A549 (cell line): ENCODE results near the gene CIRBP. TPM values are rescaled to one million over a fixed set of nuclear protein-coding genes. Genes with fewer than 3 reads are reported as not detected.

Source experiments
- ATAC-seq, 2 experiments: fragments of 200-7000 bp in 1 of 2; fragments of >200 bp in 1 of 2; cut with Nextera tagmentation in 1 of 2; cut with Tn5 transposase in 1 of 2; 3 replicates each; pipeline versions ENCODE4 v1.8.0 to v1.9.1; 2018 to 2020; ENCODE audit warnings: mild to moderate bottlenecking in 1 of 2, moderate library complexity in 1 of 2
- CTCF ChIA-PET: fragments of 300-600 bp; sonication (Branson Sonifier 250); formaldehyde crosslinking; extraction: SDS; loops from one replicate; lab custom pipeline; 2021; ENCODE audit warnings: antibody characterized with exemption, inconsistent platforms; lab: Yijun Ruan, JAX
- POLR2A ChIA-PET: fragments of 350-600 bp; formaldehyde crosslinking; extraction: SDS; loops from one replicate; lab custom pipeline; 2021; ENCODE audit warnings: antibody characterized with exemption, inconsistent platforms; lab: Yijun Ruan, JAX
- DNase-seq, 2 experiments: peaks; one replicate each; pipeline versions ENCODE4 v3.0.0 to v3.0.0-alpha.2; 2011 to 2016; ENCODE audit warnings: low read depth in 1 of 2, low spot score in 1 of 2
- FAIRE-seq: peaks from 2 replicates; lab custom pipeline; 2011; peaks lifted over from hg19 to GRCh38; lab: Jason Lieb, UNC
- H3K27ac ChIP-seq, 2 experiments: fragments of >200 bp; sonication (Bioruptor Twin); formaldehyde crosslinking; 3 replicates each; pipeline ENCODE4 v1.5.1; 2016 to 2017
- H3K4me1 ChIP-seq: fragments of >200 bp; sonication (Bioruptor Twin); formaldehyde crosslinking; 3 replicates; pipeline ENCODE4 v1.6.1; 2016
- H3K4me2 ChIP-seq: fragments of >200 bp; sonication (Bioruptor Twin); formaldehyde crosslinking; 3 replicates; pipeline ENCODE4 v1.6.1; 2016
- H3K4me3 ChIP-seq: fragments of >200 bp; sonication (Bioruptor Twin); formaldehyde crosslinking; 3 replicates; pipeline ENCODE4 v1.5.1; 2016
- H3K9me3 ChIP-seq: fragments of >200 bp; sonication (Bioruptor Twin); formaldehyde crosslinking; 3 replicates; pipeline ENCODE4 v1.6.1; 2016
- BHLHE40 ChIP-seq: IDR thresholded peaks from 2 replicates; pipeline ENCODE4 v1.6.1; 2012; ENCODE audit warnings: low read depth, low read length, inconsistent platforms
- CBX2 ChIP-seq: fragments of 200-600 bp; sonication (generic); IDR thresholded peaks from 2 replicates; pipeline ENCODE4 v1.6.1; 2016; ENCODE audit warnings: low read depth, mild to moderate bottlenecking, borderline replicate concordance
- CEBPB ChIP-seq, 2 experiments: fragments of >200 bp in 1 of 2; sonication (Bioruptor Twin) in 1 of 2; formaldehyde crosslinking in 1 of 2; IDR thresholded peaks; 2 replicates each; pipeline ENCODE4 v1.6.1; 2012 to 2016
- FOSL2 ChIP-seq, 2 experiments: fragments of 450-650 bp in 1 of 2; fragments of >200 bp in 1 of 2; sonication (Bioruptor Twin) in 1 of 2; formaldehyde crosslinking; IDR thresholded peaks; 2 replicates each; pipeline versions ENCODE4 v1.5.0 to v1.6.1; 2016 to 2020; ENCODE audit warnings: mild to moderate bottlenecking in 1 of 2, moderate library complexity in 1 of 2
- HOXB13 ChIP-seq: fragments of 250-450 bp; sonication (Bioruptor Pico); IDR thresholded peaks from 2 replicates; pipeline ENCODE4 v1.5.0; 2020; ENCODE audit warnings: low read depth, mild to moderate bottlenecking, moderate library complexity
- JUN ChIP-seq, 2 experiments: fragments of >200 bp; sonication (Bioruptor Twin); formaldehyde crosslinking; IDR thresholded peaks; 2 replicates in 1 of 2; 3 replicates in 1 of 2; pipeline ENCODE4 v1.6.1; 2016 to 2017
- POLR2A ChIP-seq: IDR thresholded peaks from 2 replicates; pipeline ENCODE4 v1.6.1; 2012; ENCODE audit warnings: mild to moderate bottlenecking, low read length
- RAD21 ChIP-seq, 2 experiments: fragments of >200 bp in 1 of 2; sonication (Bioruptor Twin) in 1 of 2; formaldehyde crosslinking in 1 of 2; IDR thresholded peaks in 1 of 2; conservative IDR thresholded peaks in 1 of 2; 2 replicates in 1 of 2; 3 replicates in 1 of 2; pipeline ENCODE4 v1.6.1; 2012 to 2018; ENCODE audit warnings: inconsistent platforms in 1 of 2
- SMC3 ChIP-seq: fragments of >200 bp; sonication (Bioruptor Twin); formaldehyde crosslinking; IDR thresholded peaks from 3 replicates; pipeline ENCODE4 v1.6.1; 2018; ENCODE audit warnings: inconsistent platforms
- WGBS: methylation state at CpG from one replicate; pipeline ENCODE4 v1.1.6; 2017; ENCODE audit errors: missing lambda C conversion rate; 5-methylcytosine and 5-hydroxymethylcytosine counted together
- polyA plus RNA-seq, 4 experiments: library from polyadenylated mRNA; depleted of rRNA in 3 of 4; stranded (reverse); fragments of >200 nt; fragmentation: RNase III in 1 of 4; extraction: RNeasy Plus Mini Kit Qiagen cat#74134 plus additional on column Dnase treatment in 1 of 4; gene quantifications; 2 replicates in 3 of 4; 3 replicates in 1 of 4; pipeline ENCODE4 v1.2.3, GENCODE V29; 2011 to 2017
- TF ChIP-seq, protein P1 (sequence below): IDR thresholded peaks from 2 replicates; pipeline ENCODE4 v1.6.1; 2012; ENCODE audit warnings: low read depth, borderline replicate concordance
- TF ChIP-seq, protein P2 (sequence below): IDR thresholded peaks from 2 replicates; pipeline ENCODE4 v1.6.1; 2012
- TF ChIP-seq, protein P3 (sequence below): fragments of >200 bp; sonication (Bioruptor Twin); formaldehyde crosslinking; IDR thresholded peaks from 2 replicates; pipeline ENCODE4 v1.6.1; 2016
- TF ChIP-seq, protein P4 (sequence below): fragments of >200 bp; sonication (Bioruptor Twin); formaldehyde crosslinking; IDR thresholded peaks from 3 replicates; pipeline ENCODE4 v1.5.1; 2016

CIRBP gene
- polyA plus RNA-seq, 2 of the 4 experiments (the other 2 are of a cell fraction) = 151 to 178 TPM

DNA sequence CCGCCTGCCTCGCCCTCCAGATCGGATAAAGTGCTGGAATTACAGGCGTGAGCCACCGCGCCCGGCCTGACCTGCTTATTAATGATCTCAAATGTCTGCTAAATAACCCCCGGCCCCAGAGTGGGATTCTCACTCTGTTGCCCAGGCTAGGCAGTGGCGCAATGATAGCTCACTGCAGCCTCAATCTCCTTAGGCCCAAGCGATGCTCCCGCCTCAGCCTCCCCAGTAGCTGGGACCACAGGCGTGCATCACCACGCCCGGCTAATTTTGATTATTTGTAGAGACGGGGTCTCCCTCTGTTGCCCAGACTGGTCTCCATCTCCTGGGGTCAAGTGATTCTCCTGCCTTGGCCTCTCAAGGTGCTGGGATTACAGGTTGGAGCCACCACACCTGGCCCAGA lies 28.2 kb upstream of the CIRBP start:
- WGBS = 84% methylated on average over 14 of the region's 15 CpGs
- peak overlapping the region; percentile 89 to 100; a peak in 5 of 6 replicates for H3K27ac ChIP-seq
- H3K4me2 ChIP-seq = peak overlapping the region; percentile 98
- ATAC-seq (no peak), FAIRE-seq (no peak), DNase-seq (no peak)
- TF ChIP-seq HOXB13 (CRISPR knock-in tag) = no peak
- TF ChIP-seq, protein P1, sequence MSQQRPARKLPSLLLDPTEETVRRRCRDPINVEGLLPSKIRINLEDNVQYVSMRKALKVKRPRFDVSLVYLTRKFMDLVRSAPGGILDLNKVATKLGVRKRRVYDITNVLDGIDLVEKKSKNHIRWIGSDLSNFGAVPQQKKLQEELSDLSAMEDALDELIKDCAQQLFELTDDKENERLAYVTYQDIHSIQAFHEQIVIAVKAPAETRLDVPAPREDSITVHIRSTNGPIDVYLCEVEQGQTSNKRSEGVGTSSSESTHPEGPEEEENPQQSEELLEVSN = 0 out of 2 replicates have a peak, but pooled peaks have one; percentile 2
- POLR2A ChIA-PET = interaction anchor here (0.8 to 1.8 kb wide), 2 partner anchors 28 to 257 kb away, joined by 7 read pairs; partner anchors contain the start of genes CIRBP and WDR18
- CTCF ChIA-PET = interaction anchor here (0.6 to 7.5 kb wide), 16 partner anchors 11 to 582 kb away, joined by 3 to 500 read pairs (median 4); partner anchors contain the start of gene CIRBP
- H3K4me3 ChIP-seq = peak overlapping the region; percentile 77; the same call in 1 of the 3 replicates
- no peaks in the 10 kb centered on the region for H3K9me3 ChIP-seq
- peaks cover 49% of the 10 kb centered on the region for H3K4me1 ChIP-seq

DNA sequence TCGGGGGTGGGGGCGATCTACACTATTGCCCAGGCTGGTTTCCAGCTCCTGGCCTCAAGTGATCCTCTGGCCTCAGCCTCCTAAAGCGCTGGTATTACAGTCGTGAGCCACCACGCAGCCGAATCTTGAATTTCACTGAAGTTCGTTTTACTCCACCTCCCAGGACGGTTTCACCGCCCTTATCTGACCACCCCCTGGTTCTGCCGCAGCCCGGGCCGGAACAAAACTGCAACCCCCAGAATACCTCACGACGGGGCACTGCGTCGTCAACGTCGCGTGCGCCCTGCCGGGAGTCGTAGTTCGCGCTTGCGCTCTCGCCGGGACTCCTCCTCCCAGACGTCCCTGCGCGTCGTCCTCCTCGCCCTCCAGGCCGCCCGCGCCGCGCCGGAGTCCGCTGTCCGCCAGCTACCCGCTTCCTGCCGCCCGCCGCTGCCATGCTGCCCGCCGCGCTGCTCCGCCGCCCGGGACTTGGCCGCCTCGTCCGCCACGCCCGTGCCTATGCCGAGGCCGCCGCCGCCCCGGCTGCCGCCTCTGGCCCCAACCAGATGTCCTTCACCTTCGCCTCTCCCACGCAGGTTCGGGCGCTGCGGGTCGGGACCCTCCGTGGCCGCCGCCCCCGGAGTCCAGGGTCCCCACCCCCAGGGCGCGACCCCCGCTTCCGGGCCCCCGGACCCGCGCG lies 27.6 kb upstream of the CIRBP start, which contains the start of gene ATP5F1D:
Gene ATP5F1D, plus strand, starts transcription at position 335 of the 679 bp plus-strand sequence. Its CDS starts 100 bp downstream, at position 435.
- 2% methylated on average over 10 of the region's 79 CpGs for WGBS
- CTCF ChIA-PET = interaction anchor here (0.6 to 7.5 kb wide), 13 partner anchors 11 to 582 kb away, joined by 3 to 500 read pairs (median 4); partner anchors contain the start of gene CIRBP
- FAIRE-seq = no peak
- peak within 1 kb of the TSS; percentile 98 for H3K4me2 ChIP-seq
- peak; percentile 51 to 66 for ATAC-seq
- DNase-seq = peak; percentile 83 to 94
- H3K9me3 ChIP-seq = no peaks in the 10 kb centered on the region
- TF ChIP-seq FOSL2 (IDR thresholded peaks at IDR 0.05) = no peak
- no peak for TF ChIP-seq FOSL2 (CRISPR knock-in tag; IDR thresholded peaks at IDR 0.05)
- TF ChIP-seq, protein P2, sequence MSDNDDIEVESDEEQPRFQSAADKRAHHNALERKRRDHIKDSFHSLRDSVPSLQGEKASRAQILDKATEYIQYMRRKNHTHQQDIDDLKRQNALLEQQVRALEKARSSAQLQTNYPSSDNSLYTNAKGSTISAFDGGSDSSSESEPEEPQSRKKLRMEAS = peak; percentile 35; the same call in 1 of the 2 replicates
- TF ChIP-seq JUN (IDR thresholded peaks at IDR 0.05) = peak in 1 of 2 experiments; percentile 48; a peak in 1 of 5 replicates
- no peak for TF ChIP-seq RAD21 (conservative IDR thresholded peaks at IDR 0.05 in 1 of 2, IDR thresholded peaks at IDR 0.05 in 1 of 2)
- 0 out of 2 replicates have a peak, but pooled peaks have one; percentile 36 for TF ChIP-seq BHLHE40
- no peak for TF ChIP-seq CBX2
- TF ChIP-seq POLR2A = peak; percentile 71
- TF ChIP-seq, protein P1 = 0 out of 2 replicates have a peak, but pooled peaks have one; percentile 1
- POLR2A ChIA-PET = interaction anchor here (1.8 kb wide), 1 partner anchor 28 kb away, joined by 7 read pairs; the partner anchor contains the start of gene CIRBP
- peaks cover 49% of the 10 kb centered on the region for H3K4me1 ChIP-seq
- peak within 1 kb of the TSS; percentile 89 to 100 for H3K27ac ChIP-seq
- H3K4me3 ChIP-seq = peak within 1 kb of the TSS; percentile 77

DNA sequence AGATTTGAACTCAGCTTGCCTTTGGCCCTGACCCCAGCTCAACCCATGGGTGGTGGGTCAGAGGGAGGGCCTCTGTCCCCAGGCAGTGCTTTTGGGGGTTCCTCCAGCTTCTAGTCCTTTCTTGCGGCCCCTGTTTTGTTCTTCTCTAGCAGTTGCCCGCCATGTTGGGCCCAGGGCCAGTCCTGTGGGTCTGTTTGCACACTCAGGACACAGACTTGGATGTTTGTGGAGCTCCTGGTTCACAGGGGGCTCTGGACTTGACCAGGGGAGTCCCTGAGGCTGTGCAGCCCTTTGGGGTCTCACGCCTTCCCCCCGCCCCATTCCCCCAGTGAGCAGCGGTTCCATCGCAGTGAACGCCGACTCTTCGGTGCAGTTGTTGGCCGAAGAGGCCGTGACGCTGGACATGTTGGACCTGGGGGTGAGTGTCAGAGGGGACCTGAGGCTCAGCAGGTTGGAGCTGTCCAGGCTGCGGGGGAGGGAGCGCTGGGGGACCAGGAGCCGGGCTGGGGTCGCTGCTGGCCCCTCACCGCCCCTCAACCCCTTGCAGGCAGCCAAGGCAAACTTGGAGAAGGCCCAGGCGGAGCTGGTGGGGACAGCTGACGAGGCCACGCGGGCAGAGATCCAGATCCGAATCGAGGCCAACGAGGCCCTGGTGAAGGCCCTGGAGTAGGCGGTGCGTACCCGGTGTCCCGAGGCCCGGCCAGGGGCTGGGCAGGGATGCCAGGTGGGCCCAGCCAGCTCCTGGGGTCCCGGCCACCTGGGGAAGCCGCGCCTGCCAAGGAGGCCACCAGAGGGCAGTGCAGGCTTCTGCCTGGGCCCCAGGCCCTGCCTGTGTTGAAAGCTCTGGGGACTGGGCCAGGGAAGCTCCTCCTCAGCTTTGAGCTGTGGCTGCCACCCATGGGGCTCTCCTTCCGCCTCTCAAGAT lies 25.1 kb upstream of the CIRBP start:
- Histone ChIP-seq H3K4me3 (peak overlapping the region; percentile 31; the same call in 2 of the 3 replicates), H3K27ac (peak overlapping the region; percentile 76 to 91), H3K4me1 (peaks cover 61% of the 10 kb centered on the region), H3K9me3 (no peaks in the 10 kb centered on the region), H3K4me2 (peak overlapping the region; percentile 86)
- DNase-seq (peak; percentile 79 to 84), FAIRE-seq (no peak), ATAC-seq (peak; percentile 33 to 70)
- ChIA-PET POLR2A (interaction anchor here (0.6 to 4.5 kb wide), 7 partner anchors 9 to 611 kb away, joined by 3 to 98 read pairs (median 9); partner anchors contain the start of genes CIRBP and FAM174C), CTCF (interaction anchor here (0.6 to 7.5 kb wide), 24 partner anchors 12 to 460 kb away, joined by 3 to 500 read pairs (median 5); partner anchors contain the start of genes ARHGAP45, CIRBP, FAM174C and POLR2E)
- TF ChIP-seq, protein P3, sequence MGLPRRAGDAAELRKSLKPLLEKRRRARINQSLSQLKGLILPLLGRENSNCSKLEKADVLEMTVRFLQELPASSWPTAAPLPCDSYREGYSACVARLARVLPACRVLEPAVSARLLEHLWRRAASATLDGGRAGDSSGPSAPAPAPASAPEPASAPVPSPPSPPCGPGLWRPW = no peak
- TF ChIP-seq SMC3 (peak; percentile 68), RAD21 (conservative IDR thresholded peaks at IDR 0.05 in 1 of 2, IDR thresholded peaks at IDR 0.05 in 1 of 2) (peak; percentile 73 to 87), CEBPB (IDR thresholded peaks at IDR 0.05) (0 out of 4 replicates have a peak, but pooled peaks of 1 of the 2 experiments have one; percentile 12), JUN (IDR thresholded peaks at IDR 0.05) (0 out of 5 replicates have a peak, but pooled peaks of 1 of the 2 experiments have one; percentile 5)
- TF ChIP-seq, protein P2 = no peak
- TF ChIP-seq, protein P4, sequence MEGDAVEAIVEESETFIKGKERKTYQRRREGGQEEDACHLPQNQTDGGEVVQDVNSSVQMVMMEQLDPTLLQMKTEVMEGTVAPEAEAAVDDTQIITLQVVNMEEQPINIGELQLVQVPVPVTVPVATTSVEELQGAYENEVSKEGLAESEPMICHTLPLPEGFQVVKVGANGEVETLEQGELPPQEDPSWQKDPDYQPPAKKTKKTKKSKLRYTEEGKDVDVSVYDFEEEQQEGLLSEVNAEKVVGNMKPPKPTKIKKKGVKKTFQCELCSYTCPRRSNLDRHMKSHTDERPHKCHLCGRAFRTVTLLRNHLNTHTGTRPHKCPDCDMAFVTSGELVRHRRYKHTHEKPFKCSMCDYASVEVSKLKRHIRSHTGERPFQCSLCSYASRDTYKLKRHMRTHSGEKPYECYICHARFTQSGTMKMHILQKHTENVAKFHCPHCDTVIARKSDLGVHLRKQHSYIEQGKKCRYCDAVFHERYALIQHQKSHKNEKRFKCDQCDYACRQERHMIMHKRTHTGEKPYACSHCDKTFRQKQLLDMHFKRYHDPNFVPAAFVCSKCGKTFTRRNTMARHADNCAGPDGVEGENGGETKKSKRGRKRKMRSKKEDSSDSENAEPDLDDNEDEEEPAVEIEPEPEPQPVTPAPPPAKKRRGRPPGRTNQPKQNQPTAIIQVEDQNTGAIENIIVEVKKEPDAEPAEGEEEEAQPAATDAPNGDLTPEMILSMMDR = peak; percentile 80
- WGBS = 60% methylated on average over 19 of the region's 33 CpGs
